Subcutaneous adipose tissue (tissue), 4 donors: ENCODE measurements around the gene LSMEM2. TPM values are rescaled to one million over a fixed set of nuclear protein-coding genes. Genes with fewer than 3 reads are reported as not detected.

Experiments used
- total RNA-seq, 4 donors: library from RNA; depleted of rRNA; stranded (reverse); fragments of >200 nt; gene quantifications; one replicate each; pipeline ENCODE4 v1.1.0, GENCODE V29; 2016
- TF ChIP-seq, protein P1 (sequence below): fragments of 450-650 bp; IDR thresholded peaks from one replicate; pipeline ENCODE4 v1.5.1; 2016; ENCODE audit warnings: low read depth, mild to moderate bottlenecking, control low read depth, antibody characterized with exemption, moderate library complexity

The LSMEM2 gene
- total RNA-seq, 4 donors from 2014 or later = not detected

DNA sequence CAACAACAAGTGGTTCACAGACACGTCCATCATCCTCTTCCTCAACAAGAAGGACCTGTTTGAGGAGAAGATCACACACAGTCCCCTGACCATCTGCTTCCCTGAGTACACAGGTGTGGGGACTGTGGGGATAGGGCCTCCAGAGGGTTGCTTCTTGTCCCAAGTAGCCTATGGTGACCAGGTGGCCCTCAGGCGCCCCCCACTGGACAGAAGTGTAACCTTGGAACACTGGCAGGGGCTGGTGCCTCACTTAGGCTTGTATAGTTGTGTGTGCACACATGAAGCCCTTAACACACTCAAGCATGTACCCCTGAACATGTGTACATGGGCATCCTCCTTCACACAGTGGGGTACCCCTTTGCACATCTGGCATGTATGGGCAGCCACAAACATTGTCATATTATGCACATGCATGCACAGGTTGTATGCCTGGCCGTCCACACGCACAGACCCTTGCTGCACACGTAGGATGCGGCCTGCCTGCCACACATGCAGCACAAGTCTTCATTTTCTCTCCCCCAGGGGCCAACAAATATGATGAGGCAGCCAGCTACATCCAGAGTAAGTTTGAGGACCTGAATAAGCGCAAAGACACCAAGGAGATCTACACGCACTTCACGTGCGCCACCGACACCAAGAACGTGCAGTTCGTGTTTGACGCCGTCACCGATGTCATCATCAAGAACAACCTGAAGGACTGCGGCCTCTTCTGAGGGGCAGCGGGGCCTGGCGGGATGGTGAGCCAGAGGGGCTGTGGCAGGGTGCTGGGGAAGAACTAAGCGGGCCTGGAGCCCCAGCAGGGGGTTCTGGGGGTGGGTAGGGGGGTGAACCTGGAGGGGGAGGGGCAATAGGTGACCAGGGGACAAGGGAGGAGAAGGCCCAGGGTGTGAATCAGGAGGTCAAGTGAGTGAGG, 21.7 kb upstream of the LSMEM2 start:
- TF ChIP-seq, protein P1, sequence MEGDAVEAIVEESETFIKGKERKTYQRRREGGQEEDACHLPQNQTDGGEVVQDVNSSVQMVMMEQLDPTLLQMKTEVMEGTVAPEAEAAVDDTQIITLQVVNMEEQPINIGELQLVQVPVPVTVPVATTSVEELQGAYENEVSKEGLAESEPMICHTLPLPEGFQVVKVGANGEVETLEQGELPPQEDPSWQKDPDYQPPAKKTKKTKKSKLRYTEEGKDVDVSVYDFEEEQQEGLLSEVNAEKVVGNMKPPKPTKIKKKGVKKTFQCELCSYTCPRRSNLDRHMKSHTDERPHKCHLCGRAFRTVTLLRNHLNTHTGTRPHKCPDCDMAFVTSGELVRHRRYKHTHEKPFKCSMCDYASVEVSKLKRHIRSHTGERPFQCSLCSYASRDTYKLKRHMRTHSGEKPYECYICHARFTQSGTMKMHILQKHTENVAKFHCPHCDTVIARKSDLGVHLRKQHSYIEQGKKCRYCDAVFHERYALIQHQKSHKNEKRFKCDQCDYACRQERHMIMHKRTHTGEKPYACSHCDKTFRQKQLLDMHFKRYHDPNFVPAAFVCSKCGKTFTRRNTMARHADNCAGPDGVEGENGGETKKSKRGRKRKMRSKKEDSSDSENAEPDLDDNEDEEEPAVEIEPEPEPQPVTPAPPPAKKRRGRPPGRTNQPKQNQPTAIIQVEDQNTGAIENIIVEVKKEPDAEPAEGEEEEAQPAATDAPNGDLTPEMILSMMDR = no peak

DNA sequence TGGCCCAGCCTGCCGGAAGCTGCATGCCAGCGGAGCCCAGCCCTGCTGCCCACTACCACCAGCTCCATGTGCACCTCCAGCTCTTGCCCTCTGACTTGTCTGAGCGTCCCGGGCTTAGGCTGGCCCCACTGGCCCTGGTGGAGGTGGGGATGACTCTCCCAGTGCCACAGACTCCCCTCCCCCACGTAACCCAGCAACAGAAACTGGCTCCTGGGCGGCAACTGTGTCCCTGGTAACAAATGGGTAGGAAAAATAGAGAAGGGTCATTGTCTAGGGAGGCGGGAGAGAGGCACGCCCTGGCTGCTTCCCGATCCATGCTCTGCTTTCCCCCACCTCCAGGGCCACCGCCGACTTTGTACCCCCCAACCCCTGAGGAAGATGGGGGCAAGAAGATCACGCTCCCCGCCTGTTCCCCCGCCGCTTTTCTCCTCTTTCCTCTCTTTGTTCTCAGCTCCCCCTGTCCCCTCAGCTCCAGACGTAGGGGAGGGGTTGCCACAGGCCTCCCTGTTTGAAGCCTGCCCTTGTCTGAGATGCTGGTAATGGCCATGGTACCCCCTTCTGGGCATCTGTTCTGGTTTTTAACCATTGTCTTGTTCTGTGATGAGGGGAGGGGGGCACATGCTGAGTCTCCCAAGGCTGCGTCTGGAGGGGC, 20.7 kb upstream of the LSMEM2 start:
- TF ChIP-seq, protein P1 = no peak

DNA sequence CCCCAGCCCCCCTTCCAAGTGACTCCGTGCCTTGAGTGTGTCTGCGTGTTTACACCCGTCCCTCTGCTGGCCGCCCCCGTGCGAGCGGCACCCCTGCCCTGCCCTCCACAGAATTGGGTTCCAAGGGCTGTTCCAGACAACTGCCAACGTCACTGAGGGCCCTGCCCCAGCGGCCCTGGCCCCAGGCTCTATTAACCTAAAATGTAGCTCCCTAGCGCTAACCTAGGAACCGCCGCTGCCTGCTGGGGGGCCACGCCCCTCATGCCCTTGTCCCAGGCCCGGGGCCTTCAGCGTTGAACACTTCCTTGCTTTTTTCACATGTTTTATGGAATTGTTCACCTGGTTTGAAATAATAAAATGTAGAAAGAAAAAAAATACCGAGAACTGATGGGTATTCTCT, 19.9 kb upstream of the LSMEM2 start:
- TF ChIP-seq, protein P1 = no peak

DNA sequence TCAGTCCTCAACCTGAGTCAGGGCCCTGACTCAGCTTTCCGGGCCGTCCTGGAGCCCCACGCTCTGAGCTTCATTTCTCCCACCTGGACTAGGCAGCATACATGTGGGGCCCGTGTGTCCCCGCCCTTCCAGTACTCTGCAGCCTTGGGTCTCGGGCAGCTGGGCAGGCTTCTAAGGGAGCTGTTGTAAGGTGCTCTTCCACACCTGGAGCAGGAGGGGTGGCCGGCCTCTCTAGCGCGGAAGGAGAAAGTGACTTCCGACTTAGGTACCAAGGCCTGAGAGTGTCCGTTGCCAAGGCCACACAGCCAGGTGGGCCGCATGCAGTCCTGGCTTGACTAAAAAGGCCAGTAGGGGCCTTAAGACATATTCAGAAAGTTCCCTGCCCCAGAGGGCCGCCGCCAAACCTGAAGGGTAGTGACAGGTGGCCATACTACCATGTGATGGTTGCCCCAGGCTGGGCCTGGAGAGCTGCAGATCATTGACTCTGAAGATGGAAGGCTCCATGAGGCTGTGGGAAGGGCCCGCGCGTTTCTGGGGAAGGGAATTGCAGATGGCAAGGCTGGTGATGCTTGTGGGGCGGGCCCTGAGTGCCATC, 19.4 kb upstream of the LSMEM2 start:
- TF ChIP-seq, protein P1 = no peak

DNA sequence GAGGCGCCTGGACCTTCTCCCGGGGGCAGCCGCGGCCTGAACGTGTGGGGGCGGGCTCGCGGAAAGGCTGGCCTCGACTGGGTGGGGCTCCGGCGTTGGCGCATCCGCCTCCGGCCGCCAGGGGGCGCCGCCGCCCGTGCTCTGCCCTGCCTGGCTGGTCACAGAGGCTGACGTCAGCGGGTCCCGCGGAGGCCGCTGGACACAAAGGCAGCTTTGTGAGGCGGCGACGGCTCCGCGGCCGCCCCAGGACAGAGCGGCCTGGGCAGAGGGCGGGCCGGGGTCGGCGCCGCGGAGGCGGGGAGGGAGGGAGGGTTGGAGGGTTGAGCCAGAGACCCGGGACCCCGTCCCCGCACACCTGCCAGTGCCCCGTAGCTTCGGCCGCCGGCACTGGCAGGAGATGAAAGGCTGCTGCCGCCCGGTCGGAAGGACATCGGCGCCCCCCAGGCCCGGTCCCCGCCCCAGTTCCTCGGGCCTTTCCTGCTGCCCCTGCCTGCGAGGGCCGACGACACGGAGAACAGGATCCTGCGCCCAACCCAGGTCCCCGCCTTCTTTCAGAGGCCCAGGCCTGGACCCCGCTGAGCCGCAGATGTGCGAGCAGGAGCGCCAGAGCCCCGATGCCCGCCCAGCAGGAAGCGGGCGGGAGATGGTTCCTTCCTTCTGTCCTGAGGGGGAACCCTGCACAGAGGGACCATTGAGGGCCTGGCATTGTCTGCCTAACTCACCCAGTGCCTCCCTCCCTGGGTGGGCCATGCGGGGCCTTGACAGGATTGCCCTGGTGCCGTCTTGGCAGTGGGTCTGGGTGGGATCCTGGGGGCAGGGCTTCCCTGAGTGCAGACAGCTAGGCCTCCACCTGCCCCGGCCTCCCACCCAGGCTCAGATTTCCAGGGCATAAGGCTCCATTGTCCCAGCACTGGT, 18.6 kb upstream of the LSMEM2 start:
- TF ChIP-seq, protein P1 = no peak

DNA sequence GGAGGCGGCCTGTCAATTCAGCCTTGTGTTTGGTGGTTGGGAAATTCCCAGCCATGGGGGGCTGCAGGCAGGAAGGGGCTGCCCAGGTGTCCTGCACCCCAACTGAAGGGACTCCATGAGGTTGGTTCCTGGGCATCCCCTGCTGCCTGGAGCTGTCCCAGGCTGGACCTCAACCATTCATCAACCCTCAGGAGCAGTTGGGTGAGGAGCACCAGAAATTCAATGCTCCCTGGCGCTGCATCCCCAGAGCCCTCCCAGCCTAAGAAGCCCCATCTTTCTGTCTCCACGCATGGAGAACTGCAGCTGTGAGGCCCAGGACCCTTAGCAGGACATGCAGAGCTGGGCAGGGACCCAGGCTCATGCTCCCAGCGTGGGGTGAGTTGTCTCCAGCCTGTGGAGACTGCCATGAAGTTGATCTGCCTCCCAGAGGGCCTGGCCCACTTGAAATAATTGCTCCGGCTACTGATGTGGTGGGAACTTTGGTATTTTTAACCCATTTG, 17.9 kb upstream of the LSMEM2 start:
- TF ChIP-seq, protein P1 = no peak
